Trophoblast cell (in vitro differentiated cells and primary cell): ENCODE results near the gene PIP5K1B.

ENCODE experiments used
- DNase-seq, 2 donors: peaks; one replicate each; pipeline ENCODE4 v3.0.0-alpha.2; 2016
- H2AFZ ChIP-seq: 2 replicates; pipeline ENCODE4 v1.6.1; 2013; ENCODE audit warnings: low read length, moderate library complexity, mild to moderate bottlenecking; ENCODE audit not compliant: insufficient read depth, poor library complexity
- H2AK5ac ChIP-seq: 2 replicates; pipeline ENCODE4 v1.6.1; 2013; ENCODE audit warnings: mild to moderate bottlenecking, low read length
- H2BK120ac ChIP-seq: 2 replicates; pipeline ENCODE4 v1.6.1; 2013; ENCODE audit warnings: low read length, mild to moderate bottlenecking, moderate library complexity; ENCODE audit not compliant: insufficient read depth, poor library complexity
- H2BK12ac ChIP-seq: 2 replicates; pipeline ENCODE4 v1.6.1; 2013; ENCODE audit warnings: mild to moderate bottlenecking, low read length, moderate library complexity
- H2BK5ac ChIP-seq: 2 replicates; pipeline ENCODE4 v1.6.1; 2013; ENCODE audit warnings: low read length, low read depth, moderate library complexity, mild to moderate bottlenecking; ENCODE audit not compliant: poor library complexity
- H3K14ac ChIP-seq: 2 replicates; pipeline ENCODE4 v1.6.1; 2013; ENCODE audit warnings: mild to moderate bottlenecking, low read length
- H3K18ac ChIP-seq: 2 replicates; pipeline ENCODE4 v1.6.1; 2013; ENCODE audit warnings: mild to moderate bottlenecking, low read length
- H3K23ac ChIP-seq: 2 replicates; pipeline ENCODE4 v1.6.1; 2013; ENCODE audit warnings: low read length
- H3K27ac ChIP-seq: 2 replicates; pipeline ENCODE4 v1.5.1; 2013; ENCODE audit warnings: low read depth, mild to moderate bottlenecking, inconsistent platforms, low read length, moderate library complexity
- H3K27me3 ChIP-seq: 2 replicates; pipeline ENCODE4 v1.6.1; 2013; ENCODE audit warnings: inconsistent platforms, mild to moderate bottlenecking, low read length, moderate library complexity; ENCODE audit not compliant: insufficient read depth
- H3K36me3 ChIP-seq, 2 experiments: 1 replicate in 1 of 2; 2 replicates in 1 of 2; pipeline ENCODE4 v1.6.1; 2013; ENCODE audit warnings: low read length in 2 of 2, mild to moderate bottlenecking in 2 of 2, moderate library complexity in 1 of 2; ENCODE audit not compliant: insufficient read depth in 2 of 2, control insufficient read depth in 1 of 2
- H3K4ac ChIP-seq: 2 replicates; pipeline ENCODE4 v1.6.1; 2013; ENCODE audit warnings: low read depth, mild to moderate bottlenecking, low read length, moderate library complexity
- H3K4me1 ChIP-seq, 2 experiments: 1 replicate in 1 of 2; 2 replicates in 1 of 2; pipeline ENCODE4 v1.6.1; 2013; ENCODE audit warnings: low read length in 2 of 2, mild to moderate bottlenecking in 2 of 2, moderate library complexity in 1 of 2; ENCODE audit not compliant: insufficient read depth in 2 of 2, control insufficient read depth in 1 of 2
- H3K4me2 ChIP-seq: 2 replicates; pipeline ENCODE4 v1.6.1; 2013; ENCODE audit warnings: inconsistent platforms, mild to moderate bottlenecking, low read length, moderate library complexity
- H3K4me3 ChIP-seq: 2 replicates; pipeline ENCODE4 v1.5.1; 2013; ENCODE audit warnings: mild to moderate bottlenecking, low read depth, low read length, inconsistent platforms
- H3K79me1 ChIP-seq: one replicate; pipeline ENCODE4 v1.6.1; 2013; ENCODE audit warnings: low read length
- H3K79me2 ChIP-seq: 2 replicates; pipeline ENCODE4 v1.6.1; 2013; ENCODE audit warnings: low read length, mild to moderate bottlenecking; ENCODE audit not compliant: control insufficient read depth, insufficient read depth, poor library complexity
- H3K9ac ChIP-seq: 2 replicates; pipeline ENCODE4 v1.6.1; 2013; ENCODE audit warnings: mild to moderate bottlenecking, low read length
- H3K9me3 ChIP-seq: 2 replicates; pipeline ENCODE4 v1.6.1; 2013; ENCODE audit warnings: low read depth, mild to moderate bottlenecking, control low read depth, inconsistent platforms, low read length; ENCODE audit not compliant: insufficient read depth
- H4K12ac ChIP-seq: 2 replicates; pipeline ENCODE4 v1.6.1; 2013; ENCODE audit warnings: low read depth, mild to moderate bottlenecking, low read length, moderate library complexity
- H4K8ac ChIP-seq: 2 replicates; pipeline ENCODE4 v1.6.1; 2013; ENCODE audit warnings: low read depth, mild to moderate bottlenecking, low read length, moderate library complexity
- H4K91ac ChIP-seq: one replicate; pipeline ENCODE4 v1.6.1; 2013; ENCODE audit warnings: low read depth, mild to moderate bottlenecking, low read length, moderate library complexity
- WGBS: extraction: QIAGEN DNeasy Blood & Tissue Kit; methylation state at CpG from one replicate; pipeline ENCODE4 v1.1.7; 2013; ENCODE audit warnings: missing lambda C conversion rate; ENCODE audit not compliant: insufficient read length, insufficient coverage; ENCODE audit errors: extremely low coverage; 5-methylcytosine and 5-hydroxymethylcytosine counted together

The PIP5K1B gene

DNA sequence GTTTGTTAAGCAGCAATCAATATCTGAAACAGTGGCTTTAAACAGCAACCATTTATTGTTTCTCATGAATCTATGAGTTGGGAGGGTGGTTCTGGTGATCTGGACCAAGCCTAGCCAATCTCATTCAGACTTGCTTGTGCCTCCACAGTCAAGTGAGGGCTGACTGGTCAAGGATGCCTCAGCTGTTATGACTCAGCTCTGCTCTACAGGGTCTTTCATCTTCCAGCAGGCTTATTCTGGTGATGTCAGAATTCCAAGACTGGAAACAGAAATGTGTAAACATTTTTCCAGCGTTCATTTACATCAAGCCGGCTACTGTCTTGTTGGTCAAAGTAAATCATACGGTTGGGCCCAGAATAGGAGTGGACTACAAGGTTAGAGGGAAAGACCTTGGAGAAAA, 2.5 kb upstream of the PIP5K1B start:
- Histone ChIP-seq H3K27me3 (peaks cover 9% of the 10 kb centered on the region), H3K14ac (no peak overlapping the region)

DNA sequence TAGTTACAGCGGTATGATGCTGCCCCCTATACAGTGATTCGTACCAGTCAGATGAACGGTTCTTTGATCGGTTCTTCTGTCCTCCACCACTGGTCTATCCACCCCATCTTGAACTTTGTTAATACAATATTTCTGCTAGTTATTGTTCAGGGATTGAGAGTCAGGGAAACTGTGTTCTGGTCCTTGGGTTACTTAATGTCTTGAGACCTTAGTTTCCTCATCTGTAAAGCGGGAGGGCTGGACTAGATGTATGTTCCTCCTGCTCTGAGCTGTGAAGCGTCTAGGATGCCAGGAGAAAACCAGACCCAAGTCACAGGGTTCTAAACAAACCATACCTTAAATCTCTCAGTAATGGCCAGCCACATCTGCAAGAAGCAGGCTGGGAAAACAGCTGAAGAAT, 1.4 kb upstream of the PIP5K1B start:
- no peak overlapping the region for H4K91ac ChIP-seq
- WGBS = no CpG with 5 or more reads among the region's 6 CpGs
- no peak overlapping the region for H2BK5ac ChIP-seq

More for the DNA sequence above, 2.5 kb upstream of the PIP5K1B start:
- Histone ChIP-seq H2AK5ac (no peak overlapping the region), H2BK120ac (no peak overlapping the region), H3K4me3 (no peak overlapping the region), H4K8ac (no peak overlapping the region), H4K91ac (no peak overlapping the region), H2BK5ac (no peak overlapping the region), H3K27ac (no peak overlapping the region), H3K79me1 (no peaks in the 10 kb centered on the region), H3K4ac (no peak overlapping the region), H3K23ac (no peak overlapping the region), H3K9me3 (no peaks in the 10 kb centered on the region), H3K4me1 (peaks cover 6 to 12% of the 10 kb centered on the region in 2 experiments), H3K79me2 (no peaks in the 10 kb centered on the region), H3K4me2 (no peak overlapping the region), H2BK12ac (no peak overlapping the region), H3K18ac (no peak overlapping the region), H4K12ac (no peak overlapping the region), H2AFZ (no peak overlapping the region), H3K36me3 (no peaks in the 10 kb centered on the region), H3K9ac (no peak overlapping the region)
- no CpG with 5 or more reads among the region's 3 CpGs for WGBS
- peak; percentile 22 to 60 for DNase-seq

DNA sequence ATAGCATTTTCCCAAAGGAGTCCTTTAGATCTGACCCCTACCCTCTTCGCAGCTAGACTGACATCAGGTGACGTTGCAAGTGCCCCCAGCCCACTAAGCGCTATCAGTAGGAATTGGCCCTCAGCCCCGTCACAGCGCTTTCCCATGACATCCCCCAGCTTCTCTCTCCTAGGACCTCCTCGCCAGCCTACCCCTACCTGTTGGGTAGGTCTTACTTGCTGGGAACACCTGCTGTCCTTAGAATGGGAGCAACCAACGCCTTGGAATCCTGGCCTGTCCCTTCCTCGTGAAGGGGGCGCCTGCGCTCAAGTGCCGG, 584 bp upstream of the PIP5K1B start:
- Histone ChIP-seq H4K12ac (no peak overlapping the region), H3K4me1 (peaks cover 6 to 12% of the 10 kb centered on the region in 2 experiments), H3K79me1 (no peaks in the 10 kb centered on the region), H2BK5ac (no peak overlapping the region), H2BK12ac (no peak overlapping the region), H3K23ac (no peak overlapping the region), H2AK5ac (no peak overlapping the region), H3K36me3 (no peaks in the 10 kb centered on the region), H3K27ac (no peak overlapping the region), H3K27me3 (peaks cover 9% of the 10 kb centered on the region), H3K4me2 (peak overlapping the region; percentile 94), H3K18ac (no peak overlapping the region), H3K9me3 (no peaks in the 10 kb centered on the region), H3K4me3 (peak overlapping the region; percentile 84), H4K91ac (no peak overlapping the region), H3K79me2 (no peaks in the 10 kb centered on the region), H2AFZ (peak overlapping the region; percentile 84), H3K9ac (no peak overlapping the region), H3K4ac (no peak overlapping the region), H2BK120ac (no peak overlapping the region), H3K14ac (no peak overlapping the region), H4K8ac (peak overlapping the region; percentile 7)
- peak in 1 of 2 donors; percentile 40 for DNase-seq
- WGBS = no CpG with 5 or more reads among the region's 11 CpGs

More for the DNA sequence above, 1.4 kb upstream of the PIP5K1B start:
- no peak for DNase-seq
- Histone ChIP-seq H2AK5ac (no peak overlapping the region), H3K4ac (no peak overlapping the region), H3K14ac (no peak overlapping the region), H3K23ac (no peak overlapping the region), H2BK12ac (no peak overlapping the region), H2AFZ (no peak overlapping the region), H3K79me1 (no peaks in the 10 kb centered on the region), H2BK120ac (no peak overlapping the region), H3K27me3 (peaks cover 9% of the 10 kb centered on the region), H4K8ac (no peak overlapping the region), H3K4me2 (no peak overlapping the region), H3K18ac (no peak overlapping the region), H3K9me3 (no peaks in the 10 kb centered on the region), H3K9ac (no peak overlapping the region), H3K79me2 (no peaks in the 10 kb centered on the region), H4K12ac (no peak overlapping the region), H3K4me3 (no peak overlapping the region), H3K36me3 (no peaks in the 10 kb centered on the region), H3K27ac (no peak overlapping the region), H3K4me1 (peaks cover 6 to 12% of the 10 kb centered on the region in 2 experiments)

DNA sequence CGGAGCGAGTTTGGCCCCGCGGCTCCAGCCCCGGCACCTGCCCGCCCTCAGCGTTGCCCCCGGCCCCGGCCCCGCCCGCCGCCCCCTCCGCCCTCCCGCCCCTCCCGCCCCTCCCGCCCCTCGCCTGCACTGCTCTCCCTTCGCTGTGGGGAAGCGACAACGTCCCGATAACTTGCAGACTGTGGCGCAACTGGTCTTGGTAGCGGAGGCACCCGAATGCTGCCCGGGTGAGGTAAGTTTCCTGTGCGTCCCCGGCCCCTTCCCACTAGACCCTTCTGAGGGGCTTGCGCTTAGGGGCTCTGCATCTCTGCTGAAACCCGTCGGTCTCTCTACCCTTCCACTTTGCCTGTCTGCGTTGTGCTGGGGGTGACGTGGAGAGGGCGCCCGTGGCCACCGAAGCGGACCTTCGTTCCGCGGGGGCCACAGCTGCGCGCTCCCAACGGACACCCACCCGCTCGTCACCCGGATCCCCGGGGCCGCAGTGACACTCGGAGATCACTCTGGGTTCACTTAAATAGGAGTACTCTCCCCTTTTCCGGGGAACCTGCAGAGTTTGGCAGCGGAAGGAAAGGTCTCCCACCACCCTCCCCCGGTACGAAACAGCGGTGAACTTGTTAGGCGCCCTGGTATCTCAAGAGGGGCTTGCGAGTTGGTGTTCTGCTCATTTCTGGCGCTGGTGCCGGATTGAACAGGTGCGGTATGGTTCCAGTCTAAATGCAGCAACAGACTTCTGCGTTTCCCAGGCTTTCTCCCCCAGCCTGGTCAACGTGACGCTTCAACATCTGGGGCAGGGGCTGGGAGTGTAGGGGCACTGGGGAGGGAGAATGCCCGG, 707 bp downstream of the PIP5K1B start:
- no CpG with 5 or more reads among the region's 62 CpGs for WGBS
- H3K14ac ChIP-seq = no peak overlapping the region

More for the DNA sequence above, 707 bp downstream of the PIP5K1B start:
- no peak overlapping the region for H4K12ac ChIP-seq
- no peak overlapping the region for H2AFZ ChIP-seq
- peaks cover 9% of the 10 kb centered on the region for H3K27me3 ChIP-seq
- H3K79me2 ChIP-seq = no peaks in the 10 kb centered on the region
- H3K18ac ChIP-seq = no peak overlapping the region
- H3K4ac ChIP-seq = no peak overlapping the region
- H3K4me3 ChIP-seq = peak overlapping the region; percentile 84
- no peak overlapping the region for H3K27ac ChIP-seq
- no peaks in the 10 kb centered on the region for H3K9me3 ChIP-seq
- no peak overlapping the region for H4K8ac ChIP-seq
- no peak overlapping the region for H4K91ac ChIP-seq
- peaks cover 6 to 12% of the 10 kb centered on the region in 2 experiments for H3K4me1 ChIP-seq
- no peak overlapping the region for H2AK5ac ChIP-seq
- H2BK12ac ChIP-seq = no peak overlapping the region
- no peak overlapping the region for H2BK120ac ChIP-seq
- no peaks in the 10 kb centered on the region for H3K36me3 ChIP-seq
- DNase-seq = no peak
- H3K23ac ChIP-seq = no peak overlapping the region
- H3K79me1 ChIP-seq = no peaks in the 10 kb centered on the region
- H2BK5ac ChIP-seq = no peak overlapping the region
- H3K4me2 ChIP-seq = peak overlapping the region; percentile 94
- H3K9ac ChIP-seq = no peak overlapping the region
